COR-L47 (cell line): ENCODE data around the gene RBMS1.

Experiments used
- DNase-seq: peaks from one replicate; lab custom pipeline; 2025; lab: John Stamatoyannopoulos, UW

Gene RBMS1

DNA sequence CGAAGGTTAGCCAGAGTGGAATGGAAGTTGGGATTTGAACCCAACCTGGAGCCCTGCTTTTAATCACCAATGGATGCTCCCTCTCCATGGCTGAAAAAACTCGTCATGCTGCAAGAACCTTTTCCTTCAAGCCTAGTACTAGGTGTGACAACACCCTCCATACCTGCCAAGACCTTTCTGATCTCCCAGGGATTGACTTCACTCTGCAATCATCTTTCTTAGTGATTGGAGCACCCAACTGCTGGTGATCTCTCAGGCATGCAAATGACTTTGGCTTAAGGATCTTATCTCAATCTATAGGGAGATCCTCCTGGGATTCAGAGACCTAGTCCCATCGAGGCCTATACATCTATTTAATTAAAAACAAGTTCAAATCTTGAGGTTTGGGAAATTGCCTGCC lies 270.0 kb downstream of the RBMS1 start:
- DNase-seq: no peak

DNA sequence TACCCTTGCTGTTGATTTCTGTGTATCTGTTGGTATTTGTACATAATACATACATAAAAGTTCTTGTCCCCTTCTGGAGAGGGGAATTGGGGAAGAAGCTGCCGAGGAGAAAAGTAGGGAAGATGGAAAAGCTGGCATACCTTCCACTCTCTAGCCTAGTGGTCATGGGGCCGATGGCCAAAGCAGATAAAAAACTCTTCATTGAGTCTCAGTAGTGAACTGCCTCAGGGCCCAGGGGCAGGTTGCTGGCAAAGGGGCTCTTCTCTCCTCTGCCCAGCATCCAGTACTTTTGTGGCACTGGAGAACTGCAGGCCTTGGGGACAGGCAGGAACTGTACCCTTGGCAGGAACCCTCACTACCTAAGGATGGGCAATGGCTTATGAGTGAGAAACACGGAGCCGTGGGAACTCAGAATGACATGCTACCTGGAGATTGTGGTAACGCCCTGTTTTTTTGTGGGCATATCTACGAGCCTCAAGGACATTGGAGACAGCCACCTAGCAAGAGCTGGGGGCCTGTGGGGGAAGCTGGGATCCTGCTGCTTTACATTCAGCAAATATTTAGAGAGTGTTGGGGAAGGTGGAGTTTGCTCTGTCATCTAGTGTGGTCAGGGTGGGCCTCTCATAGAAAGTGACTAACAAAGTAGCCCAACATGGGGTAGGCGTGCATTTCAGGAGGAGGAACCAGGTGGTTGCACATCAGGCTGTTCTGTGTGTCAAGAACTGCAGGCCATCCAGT lies 270.9 kb downstream of the RBMS1 start:
- no peak for DNase-seq
